GM23338 (cell line): ENCODE results near the gene RPS8. TPM values are rescaled to one million over a fixed set of nuclear protein-coding genes. Genes with fewer than 3 reads are reported as not detected.

Source experiments
- ATAC-seq: fragments of 200-7000 bp; cut with Tn5 transposase; 3 replicates; pipeline ENCODE4 v1.9.1; 2020
- DNase-seq: peaks from one replicate; pipeline ENCODE4 v3.0.0-alpha.2; 2015; ENCODE audit warnings: low spot score
- H2AFZ ChIP-seq: fragments of 200-600 bp; sonication (generic); 2 replicates; pipeline ENCODE4 v1.8.0; 2016; ENCODE audit warnings: antibody characterized with exemption, mild to moderate bottlenecking, moderate library complexity
- H3F3A ChIP-seq: fragments of 200-600 bp; sonication (generic); replicated peaks from 2 replicates; pipeline ENCODE4 v1.8.0; 2017; ENCODE audit warnings: antibody characterized with exemption, mixed run types, low read depth
- H3K27ac ChIP-seq: fragments of 200-600 bp; sonication (generic); 2 replicates; pipeline ENCODE4 v1.6.1; 2016; ENCODE audit warnings: low read depth
- H3K27me3 ChIP-seq: fragments of 200-600 bp; sonication (generic); 2 replicates; pipeline ENCODE4 v1.8.0; 2016; ENCODE audit warnings: mild to moderate bottlenecking, mixed run types, moderate library complexity; ENCODE audit not compliant: insufficient read depth
- H3K36me3 ChIP-seq: fragments of 200-600 bp; sonication (generic); 2 replicates; pipeline ENCODE4 v1.8.0; 2016; ENCODE audit warnings: mild to moderate bottlenecking; ENCODE audit not compliant: insufficient read depth
- H3K4me1 ChIP-seq: fragments of 200-600 bp; sonication (generic); 2 replicates; pipeline ENCODE4 v1.8.0; 2016; ENCODE audit warnings: mild to moderate bottlenecking, moderate library complexity; ENCODE audit not compliant: insufficient read depth
- H3K4me2 ChIP-seq: fragments of 200-600 bp; sonication (generic); 2 replicates; pipeline ENCODE4 v1.7.1; 2017; ENCODE audit warnings: mixed run types
- H3K4me3 ChIP-seq: fragments of 200-600 bp; sonication (generic); 2 replicates; pipeline ENCODE4 v1.6.1; 2016; ENCODE audit warnings: mixed run types
- H3K79me2 ChIP-seq: fragments of 200-600 bp; sonication (generic); replicated peaks from 2 replicates; pipeline ENCODE4 v1.8.0; 2017; ENCODE audit warnings: mild to moderate bottlenecking; ENCODE audit not compliant: insufficient read depth
- H3K9me2 ChIP-seq: fragments of 200-600 bp; sonication (generic); 2 replicates; pipeline ENCODE4 v1.8.0; 2017; ENCODE audit not compliant: insufficient read depth
- H4K20me1 ChIP-seq: fragments of 200-600 bp; sonication (generic); replicated peaks from 2 replicates; pipeline ENCODE4 v1.8.0; 2017; ENCODE audit warnings: mild to moderate bottlenecking; ENCODE audit not compliant: insufficient read depth
- H3K27ac Mint-ChIP-seq: 2 replicates; pipeline ENCODE4 v1.8.0; 2020; ENCODE audit warnings: inconsistent platforms, mild to moderate bottlenecking, moderate library complexity, mixed read lengths
- H3K27me3 Mint-ChIP-seq: 3 replicates; pipeline ENCODE4 v1.8.0; 2022; ENCODE audit warnings: low read depth, mild to moderate bottlenecking, moderate library complexity, mixed read lengths, inconsistent platforms; ENCODE audit not compliant: insufficient read depth, poor library complexity
- H3K36me3 Mint-ChIP-seq: 3 replicates; pipeline ENCODE4 v1.8.0; 2021; ENCODE audit warnings: low read depth, mild to moderate bottlenecking, inconsistent platforms, moderate library complexity, mixed read lengths
- H3K4me1 Mint-ChIP-seq: 3 replicates; pipeline ENCODE4 v1.8.0; 2020; ENCODE audit warnings: mild to moderate bottlenecking, inconsistent platforms, mixed read lengths
- H3K4me3 Mint-ChIP-seq: 3 replicates; pipeline ENCODE4 v1.8.0; 2021; ENCODE audit warnings: moderate library complexity, mild to moderate bottlenecking, inconsistent platforms, mixed read lengths
- H3K9me3 Mint-ChIP-seq: 3 replicates; pipeline ENCODE4 v1.8.0; 2020; ENCODE audit warnings: moderate library complexity, mild to moderate bottlenecking, inconsistent platforms, mixed read lengths
- CREB1 ChIP-seq: fragments of 250-450 bp; sonication (Bioruptor Pico); IDR thresholded peaks from 2 replicates; pipeline ENCODE4 v1.5.0; 2020; ENCODE audit warnings: low read depth, mild to moderate bottlenecking, moderate library complexity
- CTCF ChIP-seq, 2 experiments: fragments of 200-600 bp in 1 of 2; sonication (generic) in 1 of 2; conservative IDR thresholded peaks; 2 replicates each; pipeline versions ENCODE4 v1.5.1 to v1.6.1; 2016 to 2017; ENCODE audit warnings: antibody characterized with exemption in 2 of 2, low read depth in 2 of 2, mild to moderate bottlenecking in 2 of 2, moderate library complexity in 1 of 2
- EZH2 ChIP-seq: fragments of 200-600 bp; sonication (generic); IDR thresholded peaks from one replicate; pipeline ENCODE4 v1.8.0; 2017; ENCODE audit warnings: antibody characterized with exemption, mild to moderate bottlenecking, low read depth; ENCODE audit not compliant: unreplicated experiment
- EZH2phosphoT487 ChIP-seq: fragments of 200-600 bp; sonication (generic); IDR thresholded peaks from one replicate; pipeline ENCODE4 v1.8.1; 2018; ENCODE audit warnings: antibody characterized with exemption; ENCODE audit not compliant: unreplicated experiment
- NANOG ChIP-seq: IDR thresholded peaks from 2 replicates; pipeline ENCODE4 v1.6.1; 2016; ENCODE audit warnings: antibody characterized with exemption, borderline replicate concordance
- STAT1 ChIP-seq: IDR thresholded peaks from one replicate; pipeline ENCODE4 v1.6.1; 2016; ENCODE audit warnings: antibody characterized with exemption; ENCODE audit not compliant: unreplicated experiment
- ZNF462 ChIP-seq: fragments of 250-450 bp; sonication (Bioruptor Pico); IDR thresholded peaks from 2 replicates; pipeline ENCODE4 v1.5.0; 2020; ENCODE audit warnings: mild to moderate bottlenecking, moderate library complexity
- polyA plus RNA-seq: library from polyadenylated mRNA; unstranded; fragments of >200 nt; fragmentation: Nextera tagmentation; extraction: Ambion mirVana; gene quantifications from 2 replicates; pipeline ENCODE4 v1.2.1, GENCODE V29; 2016
- total RNA-seq: library from RNA; depleted of rRNA; stranded (reverse); fragments of >200 nt; shearing (Covaris generic); gene quantifications from 2 replicates; pipeline ENCODE4 v1.2.3, GENCODE V29; 2014

The RPS8 gene
- total and polyA plus RNA-seq, 2 experiments from 2014 or later: 1,756 to 2,427 TPM

DNA sequence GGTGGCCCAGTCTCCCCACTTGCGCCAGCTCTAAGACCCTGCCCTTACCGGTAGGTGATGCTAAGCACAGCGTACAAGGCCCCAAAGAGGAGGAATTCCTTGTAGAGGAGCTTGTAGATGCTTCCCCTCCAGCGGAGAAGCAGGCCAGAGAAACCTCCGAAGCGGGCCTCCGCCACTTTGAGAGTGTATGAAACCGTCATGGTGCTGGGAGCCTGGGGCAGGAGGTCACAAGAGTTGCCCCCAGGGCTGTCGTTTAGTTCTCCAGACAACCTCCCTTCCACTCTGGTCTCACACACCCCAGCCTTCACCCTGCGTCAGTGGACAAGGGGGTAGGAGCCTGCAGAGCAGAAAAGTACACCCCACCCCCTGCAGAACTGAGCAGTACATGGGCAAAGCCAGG, 12.2 kb downstream of the RPS8 start:
- Mint-ChIP-seq H3K36me3 (no peaks in the 10 kb centered on the region; the same call in 2 of the 3 replicates), H3K4me3 (no peak overlapping the region), H3K27ac (no peak overlapping the region), H3K4me1 (peaks cover 33% of the 10 kb centered on the region), H3K27me3 (peaks cover 25% of the 10 kb centered on the region), H3K9me3 (no peaks in the 10 kb centered on the region; the same call in 2 of the 3 replicates)
- no peaks in the 10 kb centered on the region for H3K36me3 ChIP-seq
- ATAC-seq (no peak), DNase-seq (no peak)
- TF ChIP-seq EZH2: no peak
- no peak for TF ChIP-seq STAT1
- no peak for TF ChIP-seq EZH2phosphoT487
- no peak for TF ChIP-seq CREB1 (CRISPR knock-in tag)
- TF ChIP-seq CTCF (conservative IDR thresholded peaks at IDR 0.05; ENCODE audit: low read depth in 2 of 2): no peak
- no peak for TF ChIP-seq ZNF462
- no peak for TF ChIP-seq NANOG
- peaks cover 22% of the 10 kb centered on the region for H3K4me1 ChIP-seq
- no peak overlapping the region for H3K4me3 ChIP-seq
- 0 out of 2 replicates have a peak, but pooled peaks cover 10% of the 10 kb centered on the region for H3K27me3 ChIP-seq
- peaks cover 29% of the 10 kb centered on the region for H3F3A ChIP-seq
- H3K4me2 ChIP-seq: no peak overlapping the region
- no peaks in the 10 kb centered on the region for H3K79me2 ChIP-seq
- H3K9me2 ChIP-seq: no peaks in the 10 kb centered on the region
- no peaks in the 10 kb centered on the region for H4K20me1 ChIP-seq
- H2AFZ ChIP-seq: no peak overlapping the region
- H3K27ac ChIP-seq: no peak overlapping the region
